C4-2B (cell line): Measurements from ENCODE around the gene RNF32.

Source experiments
- ZFX ChIP-seq: fragments of 450-650 bp; IDR thresholded peaks from 2 replicates; pipeline ENCODE4 v1.6.1; 2017
- TF ChIP-seq, protein P1 (sequence below): fragments of 450-650 bp; conservative IDR thresholded peaks from 2 replicates; pipeline ENCODE4 v1.5.1; 2017; ENCODE audit warnings: mild to moderate bottlenecking

DNA sequence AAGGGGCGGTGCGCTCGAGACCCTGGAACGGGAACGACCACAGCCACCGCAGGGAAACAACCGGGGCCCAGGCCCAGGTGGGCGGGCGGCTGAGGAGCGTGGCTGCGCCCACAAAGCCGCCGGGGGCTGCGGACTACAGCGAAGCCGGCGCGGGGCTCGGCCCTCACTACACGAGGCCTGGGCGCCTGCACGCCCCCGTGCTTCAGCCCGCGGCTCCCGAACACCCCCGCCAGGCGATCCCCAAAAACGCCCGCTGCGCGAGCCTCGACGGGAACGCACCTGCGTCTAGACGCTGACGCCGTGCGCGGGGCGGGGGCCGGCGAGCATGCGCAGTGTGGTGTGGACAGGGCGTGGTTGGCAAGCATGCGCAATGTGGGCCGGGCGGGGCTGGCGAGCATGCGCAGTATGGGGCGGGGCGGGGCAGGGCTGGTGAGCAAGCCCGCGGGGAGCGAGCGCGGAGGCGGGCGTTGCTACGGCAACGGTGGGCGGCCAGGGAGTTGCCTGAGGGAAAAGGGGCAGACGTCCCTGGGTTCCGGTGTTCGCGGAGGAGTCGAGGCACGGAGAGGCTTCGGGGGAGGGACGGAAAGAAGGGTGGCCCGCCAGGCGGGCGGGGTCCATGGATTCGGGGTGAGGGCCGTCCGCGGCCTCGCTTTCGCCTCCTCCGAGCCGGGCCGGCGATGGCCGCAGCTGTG, at the start of gene RNF32:
- TF ChIP-seq, protein P1, sequence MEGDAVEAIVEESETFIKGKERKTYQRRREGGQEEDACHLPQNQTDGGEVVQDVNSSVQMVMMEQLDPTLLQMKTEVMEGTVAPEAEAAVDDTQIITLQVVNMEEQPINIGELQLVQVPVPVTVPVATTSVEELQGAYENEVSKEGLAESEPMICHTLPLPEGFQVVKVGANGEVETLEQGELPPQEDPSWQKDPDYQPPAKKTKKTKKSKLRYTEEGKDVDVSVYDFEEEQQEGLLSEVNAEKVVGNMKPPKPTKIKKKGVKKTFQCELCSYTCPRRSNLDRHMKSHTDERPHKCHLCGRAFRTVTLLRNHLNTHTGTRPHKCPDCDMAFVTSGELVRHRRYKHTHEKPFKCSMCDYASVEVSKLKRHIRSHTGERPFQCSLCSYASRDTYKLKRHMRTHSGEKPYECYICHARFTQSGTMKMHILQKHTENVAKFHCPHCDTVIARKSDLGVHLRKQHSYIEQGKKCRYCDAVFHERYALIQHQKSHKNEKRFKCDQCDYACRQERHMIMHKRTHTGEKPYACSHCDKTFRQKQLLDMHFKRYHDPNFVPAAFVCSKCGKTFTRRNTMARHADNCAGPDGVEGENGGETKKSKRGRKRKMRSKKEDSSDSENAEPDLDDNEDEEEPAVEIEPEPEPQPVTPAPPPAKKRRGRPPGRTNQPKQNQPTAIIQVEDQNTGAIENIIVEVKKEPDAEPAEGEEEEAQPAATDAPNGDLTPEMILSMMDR, result no peak
- TF ChIP-seq ZFX, result peak; percentile 59
